NCI-H2107 treated with DMSO at 0.1 percent for 48 hours (cell line): ENCODE data around the gene KEAP1.
"Not testable (repeated sequence)": the region's sequence is repeated elsewhere in the genome, so short reads cannot be mapped to it uniquely, and the experiment has no call there.

Experiments used
- DNase-seq: peaks from one replicate; lab custom pipeline; 2025; ENCODE audit not compliant: unreplicated experiment; lab: John Stamatoyannopoulos, UW

KEAP1 gene

GRCh38 chr19:10503002-10503789 lies at the start of gene KEAP1:
KEAP1 (minus strand) TSS chr19:10503356; CDS start chr19:10500033, 3,323 bp downstream.
- DNase-seq = no peak

DNA sequence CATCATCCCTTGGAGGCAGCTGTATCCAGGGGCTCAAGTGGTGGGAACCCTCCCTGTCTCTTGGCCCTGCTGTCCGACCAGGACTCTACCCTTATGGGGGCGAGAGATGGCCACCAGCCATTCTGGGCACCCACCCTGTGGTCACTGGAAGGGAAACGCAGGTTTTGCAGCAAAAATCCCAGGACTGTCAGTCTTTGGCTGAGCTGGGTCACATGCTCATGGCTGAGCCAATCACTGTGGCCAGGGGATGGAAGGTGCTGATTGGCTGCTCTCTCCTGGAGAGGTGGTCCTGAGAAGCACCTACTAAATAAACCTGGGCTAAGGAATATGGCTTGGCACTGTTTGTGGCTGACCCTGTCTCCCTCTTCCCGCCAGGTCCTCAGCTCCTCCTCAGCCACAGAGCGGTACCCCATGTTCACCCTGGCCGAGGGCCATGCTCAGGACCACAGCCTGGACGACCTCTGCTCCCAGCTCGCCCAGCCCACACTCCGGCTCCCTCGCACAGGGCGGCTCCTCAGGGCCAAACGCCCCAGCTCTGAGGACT lies 49.4 kb upstream of the KEAP1 start:
- no peak for DNase-seq

- no peak for DNase-seq
Observed at GRCh38 chr19:10551698-10552301, 48.6 kb upstream of the KEAP1 start.

DNA sequence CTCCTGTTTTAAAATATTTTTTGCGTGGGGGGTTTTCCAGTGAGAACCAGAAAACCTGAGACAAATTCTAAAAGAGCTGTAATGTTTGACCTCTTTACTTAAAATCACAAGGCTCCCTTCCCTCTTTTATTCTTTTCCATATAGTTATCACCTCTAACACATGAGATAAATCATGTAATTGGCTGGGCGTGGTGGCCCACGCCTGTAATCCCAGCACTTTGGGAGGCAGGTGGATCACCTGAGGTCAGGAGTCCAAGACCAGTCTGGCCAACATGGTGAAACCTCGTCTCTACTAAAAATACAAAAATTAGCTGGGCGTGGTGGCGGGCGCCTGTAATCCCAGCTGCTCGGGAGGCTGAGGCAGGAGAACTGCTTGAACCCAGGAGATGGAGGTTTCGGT lies 47.9 kb upstream of the KEAP1 start:
- DNase-seq = not testable (repeated sequence)

DNA sequence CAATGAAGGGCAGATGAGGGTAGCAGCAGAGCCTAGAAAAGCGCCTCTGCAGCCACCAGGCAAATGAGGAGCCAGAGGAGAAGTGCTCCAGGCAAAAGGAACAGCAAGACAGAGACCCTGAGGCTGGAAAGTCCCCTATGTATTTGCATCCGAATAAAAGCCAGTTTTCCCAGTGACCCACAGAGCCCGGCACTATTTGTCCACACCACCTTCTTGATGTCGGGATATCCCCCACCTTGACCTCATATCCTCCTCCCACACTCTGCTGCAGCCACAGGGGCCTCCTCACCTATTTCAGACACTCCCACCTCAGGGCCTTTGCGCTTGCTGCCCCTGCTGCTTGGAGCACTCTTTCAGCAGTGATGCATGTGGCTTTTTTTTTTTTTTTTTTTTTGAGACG lies 47.2 kb upstream of the KEAP1 start:
- no peak for DNase-seq

GRCh38 chr19:10549733-10550132 lies 46.6 kb upstream of the KEAP1 start:
- DNase-seq = no peak

GRCh38 chr19:10548746-10549276 lies 45.7 kb upstream of the KEAP1 start:
- DNase-seq = no peak

DNA sequence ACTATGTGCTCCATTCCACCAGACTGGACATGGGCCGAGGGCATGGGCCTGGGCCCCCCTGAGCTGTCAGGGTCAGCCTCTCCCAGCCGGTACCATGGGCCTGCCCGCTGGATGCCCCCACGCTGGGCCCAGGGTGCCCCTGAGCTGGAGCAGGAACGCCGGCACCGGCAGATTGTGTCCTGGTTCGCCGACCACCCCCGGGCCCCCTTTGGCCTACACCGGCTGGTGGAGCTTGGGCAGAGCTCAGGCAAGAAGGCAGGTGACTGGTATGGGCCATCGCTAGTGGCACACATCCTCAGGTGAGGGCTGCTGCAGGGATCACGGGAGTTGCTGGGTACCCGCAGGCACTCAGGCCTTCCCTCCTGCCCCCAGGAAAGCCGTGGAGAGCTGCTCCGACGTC lies 43.7 kb upstream of the KEAP1 start:
- no peak for DNase-seq

DNA sequence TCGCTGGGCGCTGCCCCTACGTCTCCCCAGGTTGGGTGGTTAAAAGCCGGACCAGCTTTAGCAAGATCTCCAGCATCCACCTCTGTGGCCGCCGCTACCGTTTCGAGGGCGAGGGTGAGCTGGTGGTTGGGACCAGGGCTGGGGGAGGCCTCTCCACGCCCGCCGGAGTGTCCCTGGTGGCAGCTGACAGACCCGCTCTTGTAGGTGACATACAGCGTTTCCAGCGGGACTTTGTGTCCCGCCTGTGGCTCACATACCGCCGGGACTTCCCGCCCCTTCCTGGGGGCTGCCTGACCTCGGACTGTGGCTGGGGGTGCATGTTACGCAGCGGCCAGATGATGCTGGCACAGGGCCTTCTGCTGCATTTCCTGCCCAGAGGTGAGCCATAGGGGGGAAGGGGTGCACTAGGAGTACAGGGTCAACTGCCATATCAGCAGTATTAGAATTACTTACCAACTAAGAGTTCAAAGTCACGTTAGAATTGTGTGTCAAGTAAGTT lies 41.6 kb upstream of the KEAP1 start:
- DNase-seq = no peak

DNA sequence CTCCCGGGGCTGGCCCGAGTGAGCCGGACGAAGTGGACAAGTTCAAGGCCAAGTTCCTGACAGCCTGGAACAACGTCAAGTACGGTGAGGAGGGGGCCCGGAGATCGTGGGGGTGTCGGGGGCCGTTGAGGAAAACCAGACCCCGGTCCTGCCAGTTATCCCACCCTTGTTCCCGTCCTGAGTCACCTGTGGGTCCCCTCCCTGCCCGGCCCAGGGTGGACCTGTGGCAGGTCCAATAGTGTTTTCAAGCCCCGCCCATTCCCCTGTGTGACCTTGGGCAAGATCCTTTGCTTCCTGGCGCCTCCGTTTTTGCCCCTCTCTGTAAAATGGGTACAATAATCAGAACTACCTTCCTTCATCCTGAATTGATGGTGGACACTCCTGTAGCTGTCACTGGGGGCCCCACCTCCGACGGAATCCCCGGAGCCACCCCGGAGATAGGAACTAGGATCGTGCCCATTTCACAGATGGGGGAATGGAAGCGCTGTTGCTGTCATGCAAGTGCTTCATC lies 41.1 kb upstream of the KEAP1 start:
- DNase-seq = no peak

DNA sequence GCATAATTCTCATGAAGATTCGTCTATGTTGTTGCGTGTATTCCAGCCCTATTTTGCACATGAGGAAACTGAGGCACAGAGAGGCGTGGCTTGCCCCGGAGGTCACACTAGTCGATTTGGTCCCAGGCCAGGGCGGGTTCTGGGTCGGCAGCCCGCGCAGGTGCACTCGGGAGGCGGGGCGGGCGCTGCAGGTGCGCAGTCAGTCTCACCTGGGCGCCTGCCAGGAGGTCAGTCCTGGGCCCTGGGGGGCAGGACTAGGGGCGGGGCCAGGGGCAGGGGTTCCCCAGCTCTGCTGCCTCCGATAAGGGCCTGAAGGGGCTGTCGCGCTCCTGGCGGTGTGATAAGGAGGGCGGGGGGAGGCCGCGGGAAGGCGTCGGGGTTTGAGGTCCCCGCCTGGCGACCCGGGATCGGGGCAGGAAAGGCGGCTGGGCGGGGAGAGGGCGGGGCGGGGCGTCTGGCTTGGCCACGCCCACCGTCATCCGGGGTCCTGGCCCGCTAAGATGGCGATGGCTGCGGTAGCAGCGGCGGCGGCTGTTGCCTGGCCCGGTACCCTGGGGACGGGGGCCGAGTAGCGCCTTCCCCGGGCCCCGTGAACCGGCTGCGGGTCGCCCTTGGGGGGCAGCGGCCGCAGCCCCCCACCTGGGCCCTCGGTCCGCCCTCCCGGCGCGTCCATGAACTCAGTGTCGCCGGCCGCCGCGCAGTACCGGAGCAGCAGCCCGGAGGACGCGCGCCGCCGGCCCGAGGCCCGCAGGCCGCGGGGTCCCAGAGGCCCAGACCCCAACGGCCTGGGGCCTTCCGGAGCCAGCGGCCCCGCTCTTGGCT lies 40.5 kb upstream of the KEAP1 start, which contains the start of gene ATG4D:
Gene ATG4D, plus strand, starts transcription at position 485 of the 822 bp plus-strand sequence. Its CDS starts 187 bp downstream, at position 672.
- peak; percentile 48 for DNase-seq

DNA sequence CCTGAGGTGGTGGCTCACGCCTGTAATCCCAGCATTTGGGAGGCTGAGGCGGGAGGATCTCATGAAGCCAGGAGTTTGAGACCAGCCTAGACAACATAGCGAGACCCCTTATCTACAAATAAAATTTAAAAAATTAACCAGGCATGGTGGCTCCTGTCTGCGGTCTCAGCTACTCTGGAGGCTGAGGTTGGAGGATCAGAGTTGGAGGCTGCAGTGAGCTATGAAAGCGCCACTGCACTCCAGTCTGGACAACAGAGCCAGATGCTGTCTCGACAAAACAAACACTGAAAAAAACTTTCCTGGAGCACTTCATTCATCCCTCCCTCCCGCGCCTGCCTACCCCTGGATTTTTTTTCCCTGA lies 39.9 kb upstream of the KEAP1 start:
- no peak for DNase-seq

DNA sequence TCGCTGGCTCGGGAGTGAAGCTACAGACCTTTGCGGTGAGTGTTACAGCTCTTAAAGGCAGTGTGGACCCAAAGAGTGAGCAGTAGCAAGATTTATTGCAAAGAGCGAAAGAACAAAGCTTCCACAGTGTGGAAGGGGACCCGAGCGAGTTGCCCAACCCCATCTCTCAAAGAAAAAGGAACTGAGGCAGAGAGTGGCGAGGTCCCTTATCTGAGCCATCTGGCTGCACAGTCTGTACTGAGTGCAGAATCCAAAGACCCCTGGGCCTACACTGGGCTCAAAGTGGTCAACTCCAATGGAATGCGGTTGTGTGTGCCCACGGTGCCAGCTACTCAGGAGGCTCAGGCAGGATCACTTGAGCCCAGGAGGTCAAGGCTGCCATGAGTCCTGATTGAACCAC lies 35.9 kb upstream of the KEAP1 start:
- DNase-seq = not testable (repeated sequence)

DNA sequence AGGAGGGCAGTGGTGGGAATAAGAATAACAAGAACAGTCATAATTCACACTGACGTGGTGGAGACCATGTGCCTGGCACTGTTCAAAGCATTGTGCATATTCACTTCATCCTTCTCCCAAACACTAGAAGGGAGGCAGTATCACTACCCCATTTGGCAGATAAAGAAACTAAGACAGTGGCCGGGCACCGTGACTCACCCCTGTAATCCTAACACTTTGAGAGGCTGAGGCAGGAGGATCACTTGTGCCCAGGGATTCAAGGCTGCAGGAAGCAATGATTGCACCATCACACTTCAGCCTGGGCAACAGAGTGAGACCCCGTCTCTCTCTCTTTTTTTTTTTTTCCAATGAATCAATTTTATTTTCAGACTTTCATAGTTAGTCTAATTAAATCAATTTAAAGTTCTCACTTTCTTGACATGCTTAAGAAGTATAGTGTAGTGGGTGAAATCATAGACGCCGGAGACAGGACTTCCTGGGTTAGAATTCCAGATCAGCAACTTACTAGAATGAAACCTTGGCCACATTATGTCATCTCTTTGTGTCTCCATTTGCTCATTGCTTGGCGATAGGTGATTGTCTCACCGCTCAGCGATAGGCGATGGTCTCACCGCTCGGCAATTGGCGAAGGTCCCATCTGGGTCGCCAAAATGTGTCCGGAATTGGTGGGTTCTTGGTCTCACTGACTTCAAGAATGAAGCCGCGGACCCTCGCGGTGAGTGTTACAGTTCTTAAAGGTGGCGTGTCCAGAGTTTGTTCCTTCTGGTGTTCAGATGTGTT lies 35.2 kb upstream of the KEAP1 start:
- DNase-seq = no peak

- DNase-seq = no peak
Observed at GRCh38 chr19:10537668-10538067, 34.5 kb upstream of the KEAP1 start.

GRCh38 chr19:10535613-10536012 lies 32.5 kb upstream of the KEAP1 start:
- DNase-seq = no peak

- no peak for DNase-seq
Observed at GRCh38 chr19:10533646-10534386, 30.7 kb upstream of the KEAP1 start.

- no peak for DNase-seq
Observed at GRCh38 chr19:10532457-10532856, 29.3 kb upstream of the KEAP1 start.

GRCh38 chr19:10526887-10527286 lies 23.7 kb upstream of the KEAP1 start:
- DNase-seq = not testable (repeated sequence)
